Measurements from ENCODE around the gene CHKA. TPM values are rescaled to one million over a fixed set of nuclear protein-coding genes. Genes with fewer than 3 reads are reported as not detected.

CHKA gene
- total and polyA plus RNA-seq, 2 of the 4 experiments (the other 2 are of a cell fraction) = 4.5 to 8.4 TPM

- TF ChIP-seq RAD21 (IDR thresholded peaks at IDR 0.05; ENCODE audit: low read length) = no peak
Observed at GRCh38 chr11:68142441-68143309, 21.5 kb upstream of the CHKA start (continued).

GRCh38 chr11:68142028-68142412 lies 20.8 kb upstream of the CHKA start:
- H3K9me1 ChIP-seq (ENCODE audit: insufficient read depth, low read length) = no peaks in the 10 kb centered on the region
- DNase-seq (no peak), ATAC-seq (ENCODE audit: low read depth) (no peak)
- no TSS peak for BruUV-seq (replicated peaks)
- POLR2A ChIA-PET (ENCODE audit: unreplicated experiment) = no interaction called here
- no peaks in the 10 kb centered on the region for H3K9me3 ChIP-seq (ENCODE audit: control insufficient read depth, insufficient read depth, low read length)
- no peak overlapping the region for H3K9ac ChIP-seq (ENCODE audit: low read depth, low read length)
- H3K79me1 ChIP-seq (ENCODE audit: low read depth in 1 of 2, low read length in 2 of 2) = no peaks in the 10 kb centered on the region
- no peaks in the 10 kb centered on the region for H3K36me3 ChIP-seq (ENCODE audit: control insufficient read depth, insufficient read depth, low read length)
- no peak overlapping the region for H2BK120ac ChIP-seq (ENCODE audit: low read depth, low read length)
- H2AFZ ChIP-seq (replicated peaks; ENCODE audit: low read length, poor library complexity) = no peak overlapping the region
- H3K56ac ChIP-seq (ENCODE audit: extremely low read depth, insufficient read depth, low read length) = no peak overlapping the region
- no peak overlapping the region for H2BK5ac ChIP-seq (ENCODE audit: low read depth, low read length, poor library complexity, severe bottlenecking)
- TF ChIP-seq FOS (IDR thresholded peaks at IDR 0.05; ENCODE audit: low read depth, low read length) (no peak), RAD21 (IDR thresholded peaks at IDR 0.05; ENCODE audit: low read length) (no peak), USF2 (IDR thresholded peaks at IDR 0.05; ENCODE audit: low read depth, low read length) (no peak), SMC3 (IDR thresholded peaks at IDR 0.05; ENCODE audit: low read depth, low read length) (no peak), BHLHE40 (IDR thresholded peaks at IDR 0.05; ENCODE audit: low read depth, low read length) (no peak)
- no peak overlapping the region for H2BK20ac ChIP-seq (ENCODE audit: low read depth, low read length)
- H3K4ac ChIP-seq (ENCODE audit: low read depth, low read length) = no peak overlapping the region
- no peak overlapping the region for H4K91ac ChIP-seq (ENCODE audit: insufficient read depth, low read depth, low read length)
- H3K4me2 ChIP-seq (ENCODE audit: low read depth, low read length) = no peak overlapping the region
- no peak overlapping the region for H2BK15ac ChIP-seq (ENCODE audit: low read depth, low read length)
- 100% methylated on average over 1 of the region's 13 CpGs; no CpG with 5 or more reads in 1 of the 2 experiments for WGBS, 2 experiments (ENCODE audit: extremely low coverage in 2 of 2, insufficient read length in 1 of 2)
- no peak overlapping the region for H3K27ac ChIP-seq (ENCODE audit: insufficient read depth, low read length)
- no peak overlapping the region for H3K4me3 ChIP-seq (ENCODE audit: insufficient read depth, low read depth, low read length)
- peaks cover 2% of the 10 kb centered on the region; the same call in 1 of the 2 replicates for H3K4me1 ChIP-seq (ENCODE audit: control insufficient read depth, insufficient read depth, low read length)
- H3K23ac ChIP-seq (ENCODE audit: low read depth, low read length) = no peak overlapping the region
- H3K27me3 ChIP-seq (ENCODE audit: control insufficient read depth, insufficient read depth, low read length) = peaks cover 6% of the 10 kb centered on the region; the same call in 1 of the 2 replicates
- no peak overlapping the region for H4K8ac ChIP-seq (ENCODE audit: low read depth in 2 of 2, low read length in 2 of 2)
- no peak overlapping the region for H2AK9ac ChIP-seq (replicated peaks; ENCODE audit: low read depth, low read length, poor library complexity)
- H4K20me1 ChIP-seq (ENCODE audit: insufficient read depth, low read length) = no peaks in the 10 kb centered on the region
- no peak overlapping the region for H4K5ac ChIP-seq (ENCODE audit: low read depth, low read length)
- H2AK5ac ChIP-seq (ENCODE audit: low read depth, low read length) = no peak overlapping the region
- CTCF ChIA-PET = no interaction called here
- in situ Hi-C loops (cut with MboI; ENCODE audit: low sequenced_read_pairs) (no loop called here), dilution Hi-C loops (cut with HindIII; ENCODE audit: low sequenced_read_pairs, unreplicated experiment) (no loop called here), intact Hi-C loops (cut with micrococcal nuclease) (no loop called here)
- H3K18ac ChIP-seq (ENCODE audit: low read depth, low read length) = no peak overlapping the region
- no peak overlapping the region for H3K14ac ChIP-seq (replicated peaks; ENCODE audit: low read depth, low read length)

Data from IMR-90 (cell line).